ENCODE results near the gene LMTK3. TPM values are rescaled to one million over a fixed set of nuclear protein-coding genes. Genes with fewer than 3 reads are reported as not detected.
A peak's percentile ranks its signal among the peaks of the same experiment; 100 is the strongest.
"Not testable (repeated sequence)": the region's sequence is repeated elsewhere in the genome, so short reads cannot be mapped to it uniquely, and the experiment has no call there.

Gene LMTK3
- total RNA-seq, 1 experiment from 2014 or later: under 0.01 TPM

DNA sequence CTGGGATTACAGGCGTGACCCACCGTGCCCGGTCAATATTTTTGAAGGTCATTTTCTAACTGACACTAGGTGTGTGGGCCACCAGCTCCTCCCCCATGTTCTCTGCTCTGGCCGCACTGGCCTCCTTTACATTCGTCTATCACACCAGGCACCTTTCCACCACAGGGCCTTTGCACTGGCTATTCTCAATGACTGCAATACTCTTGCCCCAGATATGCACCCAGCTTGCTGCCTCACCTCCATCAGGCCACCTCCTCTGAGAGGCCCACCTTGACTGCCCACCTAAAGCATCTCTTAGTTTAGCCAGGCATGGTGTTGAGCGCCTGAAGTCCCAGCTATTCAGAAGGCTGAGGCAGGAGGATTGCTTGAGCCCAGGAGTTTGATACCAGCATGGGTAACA lies 30.2 kb upstream of the LMTK3 start:
- no peak for DNase-seq (ENCODE audit: low read depth)

DNA sequence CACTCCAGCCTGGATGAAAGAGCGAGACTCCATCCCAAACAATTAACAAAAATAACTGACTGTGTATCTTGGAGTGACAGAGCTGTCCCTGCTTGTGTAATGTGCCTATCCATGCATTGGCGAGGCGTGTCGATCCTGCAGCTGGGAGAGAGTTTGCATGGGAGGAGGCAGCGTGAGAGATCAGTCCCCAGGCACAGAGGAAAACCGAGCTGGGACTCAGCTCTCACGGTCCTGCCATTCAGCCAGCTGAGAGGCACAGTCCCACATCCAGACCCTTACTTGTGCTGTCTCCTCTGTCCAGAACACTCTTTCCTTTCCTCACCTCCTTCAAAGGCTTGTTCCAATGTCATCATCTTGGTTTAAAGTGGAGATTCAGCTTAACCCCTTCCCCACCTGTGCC lies 28.5 kb upstream of the LMTK3 start:
- DNase-seq (ENCODE audit: low read depth): no peak

DNA sequence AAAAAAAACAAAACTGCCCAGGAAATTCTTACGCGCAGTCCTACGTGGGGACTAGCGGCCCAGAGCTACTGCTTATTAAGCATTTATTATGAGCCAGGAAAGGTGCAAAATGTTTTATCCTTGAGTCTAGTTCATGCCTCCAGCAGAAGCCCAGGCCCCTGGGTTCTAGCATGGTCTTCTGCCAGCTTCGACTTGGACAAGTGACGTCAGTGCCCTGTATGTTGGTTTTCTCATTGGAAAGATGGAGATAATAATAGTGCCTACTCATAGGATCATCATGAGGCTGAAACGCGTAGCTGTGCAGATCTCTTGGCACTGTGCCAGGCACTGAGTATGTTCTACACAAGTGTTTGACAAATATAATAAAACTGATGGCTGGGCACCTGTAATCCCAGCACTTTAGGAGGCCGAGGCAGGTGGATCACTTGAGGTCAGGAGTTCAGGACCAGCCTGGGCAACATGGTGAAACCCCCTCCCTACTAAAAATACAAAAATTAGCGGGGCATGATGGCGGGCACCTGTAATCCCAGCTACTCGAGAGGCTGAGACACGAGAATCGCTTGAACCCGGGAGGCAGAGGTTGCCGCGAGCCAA lies 28.0 kb upstream of the LMTK3 start:
- DNase-seq (ENCODE audit: low read depth): peak; percentile 69

DNA sequence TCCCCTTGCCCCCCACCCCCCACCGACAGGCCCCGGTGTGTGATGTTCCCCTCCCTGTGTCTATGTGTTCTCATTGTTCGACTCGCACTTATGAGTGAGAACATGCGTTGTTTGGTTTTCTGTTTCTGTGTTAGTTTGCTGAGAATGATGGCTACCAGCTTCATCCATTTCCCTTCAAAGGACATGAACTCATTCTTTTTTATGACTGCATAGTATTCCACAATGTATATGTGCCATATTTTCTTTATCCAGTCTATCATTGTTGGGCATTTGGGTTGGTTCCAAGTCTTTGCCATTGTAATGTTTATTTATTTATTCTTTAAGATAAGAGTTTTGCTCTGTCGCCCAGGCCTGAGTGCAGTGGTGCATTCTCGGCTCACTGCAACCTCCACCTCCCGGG lies 26.4 kb upstream of the LMTK3 start:
- not testable (repeated sequence) for DNase-seq (ENCODE audit: low read depth)

DNA sequence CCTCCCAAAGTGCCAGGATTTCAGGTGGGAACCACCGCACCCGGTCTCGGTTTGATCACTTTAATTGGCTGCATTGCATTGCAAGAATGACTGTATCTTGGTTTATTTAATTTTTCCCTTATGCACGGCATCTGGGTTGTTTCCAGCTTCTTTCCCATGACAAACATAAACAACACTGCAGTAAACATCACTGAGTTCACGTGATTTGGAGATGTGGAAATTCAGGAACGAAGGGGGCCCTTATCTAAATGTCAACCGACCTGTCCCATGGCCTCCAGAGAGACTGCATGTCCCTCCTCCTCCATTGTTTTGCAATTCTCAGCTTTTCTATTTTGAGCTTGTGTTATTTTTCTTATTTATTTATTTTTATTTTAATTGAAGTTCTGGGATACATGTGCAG lies 25.9 kb upstream of the LMTK3 start:
- no peak for DNase-seq (ENCODE audit: low read depth)

DNA sequence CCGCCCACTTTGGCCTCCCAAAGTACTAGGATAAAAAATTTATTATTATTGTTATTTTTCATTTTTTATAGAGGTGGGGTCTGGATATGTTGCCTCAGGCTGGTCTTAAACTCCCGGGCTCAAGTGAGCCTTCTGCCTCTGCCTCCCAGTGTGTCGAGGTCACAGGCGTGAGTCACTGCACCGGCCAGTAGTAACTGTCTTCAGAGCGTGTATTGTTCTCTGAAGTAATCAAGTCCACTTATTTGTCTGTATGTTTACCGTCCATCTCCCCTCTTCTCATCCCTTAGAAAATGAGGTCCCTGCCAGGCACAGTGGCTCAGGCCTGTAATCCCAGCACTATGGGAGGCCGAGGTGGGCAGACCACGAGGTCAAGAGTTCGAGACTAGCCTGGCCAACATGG lies 22.1 kb upstream of the LMTK3 start:
- DNase-seq (ENCODE audit: low read depth): no peak

DNA sequence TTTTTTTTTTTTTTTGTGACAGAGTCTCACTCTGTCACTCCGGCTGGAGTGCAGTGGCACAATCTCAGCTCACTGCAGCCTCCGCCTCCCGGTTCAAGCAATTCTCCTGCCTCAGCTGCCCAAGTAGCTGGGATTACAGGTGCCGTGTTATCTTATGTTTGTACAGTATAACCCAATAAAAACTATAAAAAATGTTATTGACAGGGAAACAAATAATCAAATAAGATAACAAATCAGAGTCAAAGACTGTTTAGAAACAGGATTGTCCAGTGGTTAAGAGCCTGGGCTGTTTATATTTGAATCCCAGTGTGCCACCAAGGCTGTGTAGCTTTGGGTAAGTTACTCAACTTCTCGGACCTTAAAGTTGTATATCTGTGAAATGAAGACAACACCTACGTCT lies 19.1 kb upstream of the LMTK3 start:
- no peak for DNase-seq (ENCODE audit: low read depth)

DNA sequence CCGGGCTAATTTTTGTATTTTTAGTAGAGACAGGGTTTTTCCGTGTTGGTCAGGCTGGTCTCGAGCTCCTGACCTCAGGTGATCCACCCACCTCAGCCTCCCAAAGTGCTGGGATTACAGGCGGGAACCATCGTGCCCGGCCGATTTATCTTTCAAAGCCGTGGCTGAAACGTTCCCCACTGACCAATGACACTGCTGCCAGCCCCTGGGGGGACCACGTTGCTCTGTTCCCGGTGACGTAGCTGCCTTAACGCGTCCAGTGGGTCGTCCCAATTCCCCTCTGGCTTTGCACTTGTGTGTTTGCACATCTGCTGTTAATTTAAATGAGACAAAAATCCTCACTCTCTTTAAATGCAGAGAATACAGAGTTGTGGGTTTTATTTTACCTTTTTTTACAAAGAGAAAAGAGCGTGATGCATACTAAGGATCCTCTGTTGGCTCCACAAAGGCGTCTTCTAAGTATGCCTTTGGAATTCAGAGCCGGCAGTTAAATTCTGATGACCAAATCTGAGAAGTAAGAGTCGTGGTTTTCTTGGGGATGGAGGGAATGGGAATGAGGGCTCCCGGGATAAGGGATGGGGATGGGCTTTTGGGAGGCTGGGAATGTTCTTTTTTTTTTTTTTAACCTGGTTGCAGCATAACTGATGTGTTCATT lies 18.6 kb upstream of the LMTK3 start:
- DNase-seq (ENCODE audit: low read depth): no peak

DNA sequence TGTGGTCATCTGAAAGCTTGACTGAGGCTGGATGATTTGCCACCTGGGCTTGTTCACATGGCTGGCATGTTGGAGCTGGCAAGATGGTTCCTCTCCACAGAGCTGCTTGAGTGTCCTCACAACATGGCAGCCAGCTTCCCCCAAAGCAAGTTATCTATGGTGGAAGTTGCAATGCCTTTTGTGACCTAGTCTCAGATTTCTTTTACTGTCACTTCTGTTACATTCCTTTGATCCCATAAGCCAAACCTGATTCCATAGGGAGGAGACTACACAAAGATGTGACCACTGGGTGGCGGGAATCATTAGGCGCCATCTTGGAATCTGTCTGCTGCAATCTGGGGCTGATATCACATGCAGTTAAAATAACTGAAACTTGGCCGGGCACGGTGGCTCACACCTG lies 17.5 kb upstream of the LMTK3 start:
- no peak for DNase-seq (ENCODE audit: low read depth)

DNA sequence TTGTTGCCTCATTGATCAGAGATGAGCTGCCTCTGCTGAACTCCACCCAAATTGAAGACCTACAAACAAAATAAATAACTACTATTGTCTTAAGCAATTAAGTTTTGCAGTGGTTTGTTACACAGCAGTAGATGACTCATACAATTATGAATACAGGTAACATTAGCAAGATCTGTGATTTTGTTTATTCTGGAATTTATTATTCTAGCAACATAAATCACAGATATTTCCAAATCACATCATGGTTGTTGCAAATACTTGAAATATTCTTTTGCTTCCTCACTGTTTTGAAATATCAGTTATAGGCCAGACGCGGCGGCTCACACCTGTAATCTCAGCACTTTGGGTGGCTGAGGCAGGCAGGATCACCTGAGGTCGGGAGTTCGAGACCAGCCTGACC lies 13.1 kb upstream of the LMTK3 start:
- DNase-seq (ENCODE audit: low read depth): no peak

DNA sequence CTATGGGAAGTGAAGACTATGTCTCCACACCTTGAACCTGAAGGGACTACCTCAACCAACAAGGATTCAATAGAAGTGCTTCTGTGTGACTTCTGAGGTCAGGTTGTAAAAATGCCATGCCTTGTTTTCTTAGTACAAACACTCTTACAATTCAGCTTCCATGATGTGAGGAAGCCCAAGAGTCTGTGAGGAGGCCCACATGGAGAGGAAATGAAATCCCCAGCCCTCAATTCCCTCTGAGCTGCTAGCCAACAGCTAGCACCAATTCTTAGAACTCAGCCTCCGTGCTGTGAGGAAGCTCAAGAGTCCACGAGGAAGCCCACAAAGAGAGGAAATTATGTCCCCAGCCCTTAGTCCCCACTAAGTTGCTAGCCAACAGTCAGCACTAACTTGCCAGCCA lies 12.6 kb upstream of the LMTK3 start:
- DNase-seq (ENCODE audit: low read depth): no peak

DNA sequence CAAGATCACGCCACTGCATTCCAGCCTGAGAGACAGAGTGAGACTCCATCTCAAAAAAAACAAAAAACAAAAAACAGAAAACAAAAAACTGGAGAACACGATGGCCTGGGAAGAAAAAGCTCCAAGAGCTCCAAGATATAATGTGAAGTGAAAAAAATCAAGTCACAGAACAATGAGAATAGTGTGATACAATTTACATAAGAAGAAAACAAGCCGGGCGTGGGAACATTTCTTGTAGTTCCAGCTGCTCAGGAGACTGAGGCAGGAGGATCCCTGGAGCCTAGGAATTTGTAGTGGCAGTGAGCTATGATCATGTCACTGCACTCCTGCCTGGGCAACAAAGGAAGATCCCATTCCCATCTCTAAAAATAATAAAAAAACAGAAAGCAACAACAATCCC lies 8.5 kb upstream of the LMTK3 start:
- DNase-seq (ENCODE audit: low read depth): no peak

DNA sequence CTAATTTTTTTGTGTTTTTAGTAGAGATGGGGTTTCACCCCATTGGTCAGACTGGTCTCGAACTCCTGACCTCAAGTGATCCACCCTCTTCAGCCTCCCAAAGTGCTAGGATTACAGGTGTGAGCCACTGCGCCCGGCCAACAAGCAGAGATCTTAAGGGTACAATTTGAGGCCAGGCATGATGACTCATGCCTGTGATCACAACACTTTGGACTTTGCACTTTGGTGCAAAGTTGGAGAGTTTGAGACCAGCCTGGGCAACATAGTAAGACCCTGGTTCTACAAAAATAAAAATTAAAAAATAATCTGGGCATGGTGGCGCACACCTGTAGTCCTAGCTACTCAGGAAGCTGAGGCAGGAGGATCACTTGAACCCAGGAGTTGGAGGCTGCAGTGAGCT lies 7.8 kb upstream of the LMTK3 start:
- not testable (repeated sequence) for DNase-seq (ENCODE audit: low read depth)

DNA sequence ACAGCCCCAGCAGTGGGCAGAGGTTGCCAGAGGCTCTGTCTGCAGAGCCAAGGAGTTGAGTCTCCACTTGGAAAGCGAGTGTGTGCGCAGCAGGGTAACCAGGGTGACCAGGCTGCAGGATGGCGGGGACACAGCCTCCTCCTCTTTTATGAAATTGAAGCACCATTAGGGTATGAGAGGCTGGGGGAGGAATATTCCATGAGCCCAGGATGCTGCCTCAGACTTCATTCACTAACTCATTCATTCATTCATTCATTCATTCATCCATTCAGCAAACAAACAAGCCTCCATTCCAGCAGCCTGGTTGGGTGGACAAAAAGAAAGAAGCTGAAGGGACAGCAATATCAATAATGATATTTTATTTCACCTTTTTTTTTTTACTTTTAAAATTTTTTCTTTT lies 6.6 kb upstream of the LMTK3 start:
- DNase-seq (ENCODE audit: low read depth): no peak

DNA sequence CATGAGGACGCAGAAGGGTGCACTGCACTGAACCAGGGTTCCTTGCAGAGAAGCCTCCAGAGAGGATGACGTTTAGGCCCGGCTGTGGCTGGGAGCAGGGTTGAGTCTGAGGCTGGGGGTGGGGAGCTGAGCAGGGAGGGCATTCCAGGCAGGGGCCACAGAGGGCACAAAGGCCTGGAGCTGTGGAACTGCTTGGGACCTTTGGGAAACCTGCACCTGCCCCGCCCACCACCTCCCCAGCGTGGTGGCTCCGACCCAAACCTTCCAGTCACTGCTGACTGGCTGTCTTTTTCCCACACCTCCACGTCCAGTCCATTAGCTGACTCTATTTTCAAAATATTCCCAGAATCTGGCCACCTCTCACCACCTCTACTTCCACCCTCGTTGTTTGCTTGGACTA lies 4.9 kb upstream of the LMTK3 start:
- DNase-seq (ENCODE audit: low read depth): no peak

DNA sequence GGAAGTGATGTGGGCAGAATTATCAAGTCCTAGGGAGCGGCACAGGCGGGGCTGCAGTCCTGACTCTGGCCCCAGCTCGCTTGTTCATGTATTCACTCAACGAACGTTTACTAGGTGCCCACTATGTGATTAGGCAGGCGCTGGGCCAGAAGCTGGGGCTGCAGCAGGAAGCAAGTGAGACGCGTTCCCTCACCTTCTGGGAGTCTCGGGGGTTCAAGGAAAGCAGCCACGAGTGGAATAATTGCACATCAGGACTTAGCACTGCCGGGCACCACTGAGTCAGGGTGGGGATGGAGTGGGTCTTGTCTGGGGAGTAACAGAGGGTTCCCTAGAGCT lies 2.5 kb upstream of the LMTK3 start:
- DNase-seq (ENCODE audit: low read depth): no peak

DNA sequence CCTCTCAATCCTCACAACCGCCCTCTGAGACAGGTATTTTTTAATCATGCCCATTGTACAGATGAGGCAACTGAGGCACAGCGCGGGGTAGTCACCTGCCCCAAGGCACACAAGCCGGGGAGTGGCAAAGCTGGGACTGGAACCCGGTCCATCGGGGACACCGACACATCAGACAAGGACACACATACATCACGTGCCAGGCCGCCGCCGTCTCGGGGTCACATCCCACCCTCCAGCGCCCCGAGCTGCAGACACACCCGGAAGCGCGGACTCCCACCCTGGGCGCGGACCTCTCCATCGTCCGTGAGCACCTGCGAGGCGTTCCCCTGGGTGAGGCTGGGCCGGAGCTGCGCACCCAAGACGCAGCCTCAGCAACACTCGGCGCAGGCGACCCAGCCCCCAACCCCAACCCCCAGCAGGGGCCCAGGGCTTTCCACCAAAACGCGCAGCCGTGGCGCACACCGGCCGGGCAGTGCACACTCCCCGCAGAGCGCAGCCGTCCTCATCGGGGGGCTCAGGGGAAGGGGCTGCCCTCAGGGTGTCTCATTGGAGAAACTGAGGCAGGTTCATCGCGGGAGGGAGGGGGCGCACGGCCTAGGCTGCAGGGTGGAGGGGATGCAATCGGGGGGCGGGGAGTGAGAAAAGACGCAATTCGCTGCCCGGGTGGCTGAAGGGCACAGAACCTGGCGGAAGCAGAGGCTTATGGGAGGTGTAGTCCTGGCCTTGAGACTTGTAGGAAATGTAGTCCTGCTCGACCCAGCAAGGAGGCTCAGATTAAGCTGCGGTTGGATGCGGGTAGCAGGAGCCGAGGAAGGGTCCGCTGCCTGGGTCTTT lies 1.9 kb upstream of the LMTK3 start:
- peak; percentile 79 for DNase-seq (ENCODE audit: low read depth)

DNA sequence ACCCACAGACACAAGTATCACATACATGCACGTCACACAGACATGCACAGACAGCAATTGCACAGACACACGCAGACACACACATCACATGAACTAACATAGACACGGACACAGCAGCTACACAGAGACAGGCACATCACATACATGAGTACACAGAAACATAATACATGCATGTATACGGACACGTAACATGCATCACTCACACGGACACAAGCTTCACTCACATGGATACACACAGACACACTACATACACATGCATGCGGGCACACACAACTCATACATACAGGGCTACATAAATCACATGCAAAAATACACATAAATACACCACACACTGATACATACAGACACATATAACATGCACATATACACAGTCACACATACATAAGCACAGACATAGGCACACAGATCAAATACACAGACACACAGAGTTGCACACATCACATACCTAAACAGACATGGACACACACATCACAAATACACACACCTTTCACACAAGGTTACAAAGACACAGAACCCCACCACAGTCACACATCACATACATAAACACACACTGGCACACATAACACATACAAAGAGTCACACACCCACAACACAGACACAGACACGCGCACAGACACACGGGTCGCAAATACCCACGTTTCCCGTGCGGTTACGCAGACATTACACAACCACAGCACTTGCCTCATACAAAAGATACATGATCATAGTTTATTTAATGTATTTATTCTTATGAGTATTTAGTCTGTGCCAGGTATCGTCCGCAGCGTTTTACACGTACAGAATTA lies 1.1 kb upstream of the LMTK3 start:
- DNase-seq (ENCODE audit: low read depth): no peak

DNA sequence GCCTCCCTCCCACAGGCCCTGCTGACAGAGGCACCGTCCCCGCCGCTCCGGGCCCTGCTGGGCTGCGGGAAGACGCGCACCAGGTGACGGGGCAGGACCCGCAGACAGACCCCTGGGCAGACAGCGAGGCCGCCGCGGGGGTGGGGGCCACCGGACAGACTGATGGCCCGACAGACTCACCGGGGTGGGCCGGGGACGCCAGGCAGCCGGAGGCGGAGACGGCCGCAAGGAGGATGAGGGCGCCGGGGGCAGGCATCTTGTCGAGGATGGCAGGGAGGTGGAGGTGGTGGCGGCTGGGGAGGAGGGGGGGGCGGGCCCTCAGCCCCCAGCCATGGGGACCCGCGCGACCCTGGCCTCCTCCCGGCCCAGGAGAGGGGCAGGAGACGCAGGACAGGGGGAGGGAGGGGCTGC lies 309 bp downstream of the LMTK3 start:
- DNase-seq (ENCODE audit: low read depth): no peak

DNA sequence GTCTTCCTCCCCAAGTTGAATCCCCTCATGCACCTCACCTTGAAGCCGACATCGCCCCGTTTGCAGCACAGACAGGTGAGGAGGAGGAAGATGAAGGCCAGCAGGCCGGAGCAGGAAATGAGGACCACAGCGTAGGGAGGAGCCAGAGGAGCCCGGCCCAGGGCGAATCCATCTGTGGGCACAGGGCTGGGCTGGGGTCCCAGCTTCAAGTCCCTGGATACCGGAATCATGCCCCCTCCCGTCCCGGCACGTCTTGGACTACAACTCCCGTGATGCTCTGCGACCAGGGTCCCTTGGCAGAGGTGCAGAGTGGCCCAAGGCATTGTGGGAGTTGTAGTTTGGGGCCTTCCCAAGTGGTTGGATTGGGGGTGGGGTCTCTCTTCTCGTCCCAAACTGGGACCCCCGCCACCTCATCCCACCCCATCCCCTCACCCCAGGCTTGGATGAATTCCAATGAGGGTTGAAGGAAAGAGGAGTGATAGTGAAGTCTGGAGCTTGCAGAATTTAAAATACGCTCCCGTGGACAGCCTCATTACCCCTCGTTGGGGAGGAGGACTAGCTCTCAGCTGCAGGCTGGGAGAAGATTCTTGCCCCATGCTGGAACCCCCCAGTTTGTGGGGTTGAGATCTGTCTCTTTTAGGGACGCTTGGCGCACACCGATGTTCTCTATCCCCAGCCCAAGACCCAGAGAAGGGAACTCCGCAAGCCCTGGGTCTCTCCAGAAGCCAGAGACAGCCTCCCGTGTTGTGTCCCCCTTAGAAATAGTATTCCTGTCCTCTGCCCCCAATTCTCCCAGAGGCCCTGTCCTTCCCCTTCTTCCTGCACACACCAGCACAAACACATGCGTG lies 990 bp downstream of the LMTK3 start:
- DNase-seq (ENCODE audit: low read depth): peak; percentile 72

DNA sequence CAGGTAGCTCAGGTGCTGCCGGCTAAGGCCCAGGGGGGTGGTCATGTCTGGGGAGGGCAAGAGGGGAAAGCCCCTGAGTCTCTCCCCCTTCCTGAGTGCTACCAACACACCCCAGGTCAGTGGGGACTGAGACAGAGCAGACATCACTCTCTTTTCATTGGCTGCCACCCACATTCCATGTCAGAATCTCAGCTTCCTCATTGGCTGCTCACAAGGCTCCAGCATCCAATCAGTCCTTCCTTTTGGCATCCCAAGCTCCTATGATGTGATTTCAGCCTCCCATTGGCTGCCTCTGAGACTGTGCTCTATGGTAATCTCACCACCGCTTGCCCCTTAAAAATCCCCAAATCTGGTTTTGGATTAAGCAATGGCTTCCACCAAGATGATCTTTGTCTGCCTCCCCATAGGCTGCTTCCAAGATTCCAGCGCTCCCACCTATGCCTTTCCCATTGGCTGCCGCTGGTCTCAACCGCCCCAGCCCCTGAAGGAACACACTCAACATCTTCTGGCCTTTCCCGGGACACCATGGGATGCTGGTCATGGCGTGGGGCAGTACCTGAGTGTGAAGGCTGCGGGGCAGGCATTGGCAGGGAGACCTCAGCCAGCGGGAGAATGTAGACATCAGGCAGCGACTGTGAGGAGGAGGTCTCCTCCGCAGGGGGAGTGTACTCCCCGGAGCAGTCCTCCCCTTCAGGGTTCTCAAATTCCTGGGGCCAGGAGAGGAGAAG lies 2.0 kb downstream of the LMTK3 start:
- DNase-seq (ENCODE audit: low read depth): no peak
